Middle frontal gyrus (tissue), 1 donor: Measurements from ENCODE around the gene CNGB1.
"Not testable (repeated sequence)": the region's sequence is repeated elsewhere in the genome, so short reads cannot be mapped to it uniquely, and the experiment has no call there.

Experiments
- DNase-seq: peaks from one replicate; pipeline ENCODE4 v3.0.0-alpha.2; 2015; ENCODE audit warnings: low spot score; ENCODE audit errors: extremely low spot score

The CNGB1 gene

GRCh38 chr16:57956270-57956808, 14.6 kb downstream of the CNGB1 start:
- DNase-seq, result no peak

- no peak for DNase-seq
These were observed 15.2 kb downstream of the CNGB1 start for GRCh38 chr16:57955572-57956188.

DNA sequence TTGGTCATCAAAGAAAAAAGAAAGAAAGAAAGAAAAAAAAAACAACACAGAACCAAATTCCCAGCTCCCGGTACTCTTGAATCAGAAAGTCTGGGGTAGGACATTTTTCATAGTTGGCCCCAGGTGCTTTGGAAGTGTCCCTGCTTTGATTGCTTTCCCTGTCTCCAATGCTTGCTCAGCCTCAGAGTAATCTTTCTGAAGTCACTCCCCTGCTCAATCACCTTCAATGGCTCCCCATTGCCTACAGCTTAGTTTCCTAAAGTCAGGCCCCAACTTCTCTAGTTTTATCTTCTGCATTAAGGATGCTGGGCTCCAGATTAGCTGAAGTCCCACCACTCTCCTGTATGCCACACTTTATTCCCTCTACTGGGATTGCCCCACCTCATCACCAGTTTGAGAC, 17.1 kb downstream of the CNGB1 start:
- DNase-seq, result no peak

DNA sequence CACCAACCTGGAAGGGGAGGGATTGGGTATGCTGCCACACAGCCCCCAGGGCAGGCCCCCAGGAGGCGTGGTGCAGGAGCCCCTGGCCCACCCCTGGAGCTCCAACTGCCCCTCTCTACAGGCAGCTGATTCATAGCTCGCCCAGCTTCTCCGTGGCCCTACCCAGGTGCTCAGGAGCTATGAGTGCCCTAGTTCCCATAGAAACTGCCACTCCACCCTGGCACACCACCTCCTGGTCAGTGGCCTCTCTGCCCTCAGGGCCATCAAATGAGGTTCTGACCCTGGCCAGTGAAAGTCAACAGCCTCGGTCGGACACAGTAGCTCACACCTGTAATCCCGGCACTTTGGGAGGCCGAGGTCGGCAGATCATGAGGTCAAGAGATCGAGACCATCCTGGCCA, 18.0 kb downstream of the CNGB1 start:
- DNase-seq, result no peak

DNA sequence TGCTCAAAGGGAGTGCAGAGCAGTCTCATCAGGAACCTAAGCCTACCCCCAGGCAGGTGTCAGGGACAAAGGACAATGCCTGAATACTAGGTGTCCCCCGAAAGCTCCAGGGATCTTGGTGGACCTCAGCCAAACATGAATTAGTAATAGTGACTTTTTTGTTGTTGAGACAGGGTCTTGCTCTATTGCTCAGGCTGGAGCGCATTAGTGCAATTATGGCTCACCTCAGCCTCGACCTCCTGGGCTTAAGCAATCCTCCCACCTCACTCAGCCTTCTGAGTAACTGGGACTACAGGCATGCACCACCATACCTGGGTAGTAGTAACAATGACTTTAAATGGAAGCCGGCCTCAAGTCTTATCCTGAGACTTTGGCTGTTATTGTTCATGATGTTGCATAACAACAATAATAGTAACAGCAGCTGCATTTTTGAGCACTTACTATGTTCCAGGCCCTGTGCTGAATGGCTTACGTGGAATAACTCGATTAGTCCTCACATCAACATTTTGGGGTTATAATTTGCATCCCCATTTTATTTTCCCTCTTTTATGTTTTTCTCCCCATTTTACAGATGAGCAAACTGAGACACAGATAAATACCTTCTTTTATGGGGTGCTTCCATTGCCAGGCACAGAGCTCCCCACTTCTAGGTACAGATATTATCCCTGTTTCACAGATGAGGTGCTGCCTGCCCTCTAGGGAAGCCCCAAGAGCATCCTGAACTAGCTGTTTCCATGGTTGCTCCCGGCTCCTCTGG, 19.5 kb downstream of the CNGB1 start:
- DNase-seq, result no peak

GRCh38 chr16:57950382-57950781, 20.5 kb downstream of the CNGB1 start:
- DNase-seq, result no peak

- DNase-seq, result no peak
These were observed 21.2 kb downstream of the CNGB1 start for GRCh38 chr16:57949595-57950238.

- DNase-seq, result no peak
These were observed 21.9 kb downstream of the CNGB1 start for GRCh38 chr16:57949013-57949412.

DNA sequence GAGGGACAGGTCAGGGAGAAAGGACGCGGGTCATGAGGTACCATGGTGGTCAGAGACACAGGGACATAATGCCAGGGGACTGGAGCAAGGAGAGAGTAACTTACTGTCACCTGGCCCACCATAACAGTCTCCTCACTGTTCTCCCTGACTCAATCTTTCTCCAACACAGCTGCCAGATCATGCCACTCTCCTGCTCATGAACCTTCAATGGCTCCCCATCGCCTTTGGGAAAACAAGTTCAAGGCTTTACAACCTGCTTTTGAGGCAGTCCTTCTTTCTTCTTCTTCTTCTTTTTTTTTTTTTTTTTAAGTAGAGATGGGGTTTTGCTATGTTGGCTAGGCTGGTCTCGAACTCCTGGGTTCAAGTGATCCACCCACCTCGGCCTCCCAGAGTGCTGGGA, 22.9 kb downstream of the CNGB1 start:
- no peak for DNase-seq

DNA sequence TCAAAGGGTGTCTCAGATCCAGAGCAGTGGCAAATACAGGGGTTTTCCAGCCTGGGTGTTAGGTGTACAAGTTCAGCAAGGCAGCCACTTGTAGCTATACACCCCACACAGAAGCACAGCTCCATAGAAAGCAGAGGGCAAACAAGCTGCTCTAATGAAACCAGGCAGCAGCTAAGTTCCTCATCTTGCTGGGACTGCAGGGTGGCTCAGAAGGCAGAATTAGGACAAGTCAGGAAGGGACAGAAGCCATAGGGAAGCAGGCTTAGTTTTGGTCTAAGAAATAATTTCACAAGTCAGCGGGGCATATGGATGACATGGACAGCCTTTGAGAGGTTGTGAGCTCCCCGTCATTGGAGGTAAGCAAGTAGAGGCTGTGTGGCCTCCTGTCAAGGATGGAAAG, 23.7 kb downstream of the CNGB1 start:
- DNase-seq, result no peak

DNA sequence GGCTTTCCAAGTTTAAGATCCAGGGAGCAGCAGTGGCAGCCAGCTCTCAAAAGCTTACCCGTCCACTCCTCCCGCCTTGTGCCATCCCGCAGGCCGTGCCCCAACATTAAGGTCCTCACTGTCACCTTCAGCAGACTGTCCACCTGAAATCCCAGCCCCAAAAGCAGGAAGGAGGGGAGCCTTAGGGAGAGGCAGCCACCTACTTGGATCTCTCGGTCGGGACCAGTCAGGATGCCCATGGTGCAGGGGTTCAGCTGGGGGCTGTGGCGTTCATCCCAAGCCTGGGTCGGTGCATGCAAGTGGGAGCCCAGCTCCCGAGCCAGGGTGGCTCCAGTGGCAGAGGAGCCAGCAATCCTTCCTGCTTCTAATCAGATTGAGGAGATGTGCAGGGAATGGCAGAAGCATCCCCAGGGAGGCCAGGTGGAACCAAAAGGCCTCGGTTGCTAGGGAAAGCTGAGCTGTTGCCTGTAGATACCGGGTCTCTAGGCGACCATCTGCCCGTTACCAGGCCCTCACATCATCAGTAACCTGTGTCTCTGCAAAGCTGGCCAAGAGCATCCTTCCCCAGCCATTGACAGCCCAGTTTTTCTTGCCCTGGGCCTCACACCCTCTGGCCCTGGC, 24.6 kb downstream of the CNGB1 start:
- DNase-seq, result no peak

DNA sequence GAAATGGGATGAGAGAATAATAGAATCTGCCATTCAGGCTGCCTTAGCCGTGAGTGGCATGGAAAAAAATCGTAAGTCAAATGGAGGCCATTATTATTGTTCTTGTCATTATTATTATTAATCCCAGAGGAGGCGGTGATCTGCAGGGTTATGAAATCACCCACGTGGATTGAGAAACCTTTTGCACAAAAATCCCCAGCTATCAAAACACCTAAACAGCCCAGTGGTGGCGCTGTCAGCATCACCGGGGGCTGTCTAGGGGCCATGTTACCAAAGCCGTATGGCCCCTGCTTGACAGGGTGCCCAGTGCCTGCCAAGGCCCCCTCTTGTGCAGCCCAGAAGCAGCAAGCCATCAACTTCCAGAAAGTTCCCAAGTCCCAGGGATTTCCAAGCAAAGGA, 25.2 kb downstream of the CNGB1 start:
- no peak for DNase-seq

- no peak for DNase-seq
These were observed 25.8 kb downstream of the CNGB1 start for GRCh38 chr16:57944970-57945739.

DNA sequence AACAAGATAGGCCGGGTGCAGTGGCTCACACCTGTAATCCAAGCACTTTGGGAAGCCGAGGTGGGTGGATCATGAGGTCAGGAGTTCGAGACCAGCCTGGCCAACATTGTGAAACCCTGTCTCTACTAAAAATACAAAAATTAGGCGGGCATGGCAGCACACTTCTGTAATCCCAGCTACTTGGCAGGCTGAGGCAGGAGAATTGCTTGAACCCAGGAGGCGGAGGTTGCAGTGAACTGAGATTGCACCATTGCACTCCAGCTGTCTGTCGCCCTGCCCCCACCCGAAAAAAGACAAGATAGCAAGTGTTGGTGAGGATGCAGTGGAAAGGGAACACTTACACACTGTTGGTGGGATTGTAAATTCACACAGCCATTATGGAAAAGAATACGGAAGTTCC, 27.5 kb downstream of the CNGB1 start:
- not testable (repeated sequence) for DNase-seq

GRCh38 chr16:57941901-57942300, 29.0 kb downstream of the CNGB1 start:
- DNase-seq, result not testable (repeated sequence)

DNA sequence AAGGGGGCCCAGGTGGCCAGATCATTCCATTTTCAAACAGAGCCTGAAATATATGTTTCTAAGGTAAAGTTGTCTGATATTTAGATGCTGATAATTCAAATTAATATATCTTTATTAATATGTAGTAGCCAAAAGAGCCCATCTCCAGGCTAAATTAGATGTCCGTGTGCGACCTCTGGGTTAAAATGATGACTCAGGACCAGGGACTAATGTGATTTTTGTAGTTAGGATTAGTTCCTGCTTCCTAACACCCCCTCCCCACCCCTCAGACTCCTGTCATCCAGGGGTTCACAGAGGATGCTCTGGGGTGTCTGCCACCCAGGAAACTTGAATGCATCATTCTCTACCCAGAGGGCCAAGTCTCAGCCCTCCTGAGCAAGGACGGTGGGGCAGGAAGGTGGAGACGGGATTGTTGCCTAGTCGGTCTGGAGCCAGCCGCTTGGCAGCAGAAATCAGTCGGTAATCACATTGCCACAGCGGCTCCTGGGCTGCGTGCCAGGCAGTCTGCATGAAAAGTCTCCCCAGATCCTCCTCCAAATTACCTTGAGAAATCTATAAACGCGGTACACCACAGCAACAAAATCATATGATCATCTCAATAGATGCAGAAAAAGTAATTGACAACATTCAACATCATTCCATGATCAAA, 29.8 kb downstream of the CNGB1 start:
- peak; percentile 27 for DNase-seq

DNA sequence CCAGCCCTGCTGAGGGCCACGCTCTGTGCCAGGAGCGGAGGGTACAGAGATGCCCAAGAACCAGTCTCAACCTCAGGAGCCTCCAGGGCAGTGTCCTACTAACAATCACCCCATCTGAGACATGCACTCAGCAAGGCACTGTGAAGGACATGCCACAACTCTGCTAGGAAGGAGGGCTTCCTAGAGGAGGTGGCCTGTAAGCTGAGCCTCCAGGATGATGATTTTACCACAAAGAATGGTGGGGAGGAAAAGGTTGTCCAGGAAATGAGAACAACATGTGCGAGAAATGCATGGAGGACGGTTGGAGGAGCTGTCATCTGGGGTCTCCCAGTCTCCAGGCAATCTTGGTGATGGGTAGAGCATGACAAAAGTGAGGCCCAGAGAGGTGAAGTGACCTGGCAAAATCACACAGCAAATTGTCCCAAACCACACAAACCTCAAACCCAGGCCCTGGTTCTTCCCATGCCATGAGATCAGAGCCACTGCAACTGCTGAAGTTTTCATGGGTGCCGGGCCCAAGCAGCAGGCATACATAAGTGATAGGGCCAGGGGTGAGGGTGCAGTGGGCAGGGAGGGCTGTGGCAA, 30.5 kb downstream of the CNGB1 start:
- no peak for DNase-seq

DNA sequence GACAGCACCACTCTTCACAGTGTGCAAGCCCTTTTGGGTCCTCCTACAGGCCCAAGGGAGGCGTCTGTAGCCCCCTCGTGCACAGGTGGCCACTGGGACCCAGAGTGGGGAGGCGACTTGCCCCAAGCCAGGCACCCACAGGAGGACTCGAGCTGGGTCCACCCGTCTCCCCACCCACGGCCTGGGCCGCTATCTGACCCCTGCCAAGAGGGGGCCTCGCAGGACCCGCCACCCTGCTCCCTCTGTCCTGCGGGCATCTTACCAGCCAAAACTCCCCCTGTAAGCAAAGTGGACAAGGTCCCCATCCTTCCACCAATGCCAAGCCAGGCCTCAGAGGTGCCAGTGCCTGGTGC, 31.1 kb downstream of the CNGB1 start:
- DNase-seq, result no peak

- DNase-seq, result no peak
These were observed 31.7 kb downstream of the CNGB1 start for GRCh38 chr16:57938936-57939871.
